HepG2 (cell line): Measurements from ENCODE around the gene ASXL1. TPM values are rescaled to one million over a fixed set of nuclear protein-coding genes. Genes with fewer than 3 reads are reported as not detected.

Experiments used
- AGO2 ChIP-seq: fragments of 200-400 bp; formaldehyde crosslinking; optimal IDR thresholded peaks from 2 replicates; pipeline ENCODE3; 2017; ENCODE audit warnings: mild to moderate bottlenecking, low read depth, low read length, moderate library complexity
- AKAP8 ChIP-seq: sonication (generic); formaldehyde crosslinking; IDR thresholded peaks from 2 replicates; pipeline ENCODE4 v1.5.1; 2020; ENCODE audit warnings: mild to moderate bottlenecking, missing genetic modification reagents
- ARHGAP35 ChIP-seq: sonication (generic); formaldehyde crosslinking; IDR thresholded peaks from 2 replicates; pipeline ENCODE4 v1.9.0; 2022; ENCODE audit warnings: mild to moderate bottlenecking, inconsistent platforms, moderate library complexity, missing genetic modification reagents, borderline replicate concordance
- CSRNP2 ChIP-seq: sonication (generic); formaldehyde crosslinking; conservative IDR thresholded peaks from 2 replicates; pipeline ENCODE4 v1.8.0; 2022; ENCODE audit warnings: low read depth, missing genetic modification reagents
- EEA1 ChIP-seq: sonication (generic); formaldehyde crosslinking; IDR thresholded peaks from 2 replicates; pipeline ENCODE4 v1.5.1; 2020; ENCODE audit warnings: mild to moderate bottlenecking, missing genetic modification reagents, borderline replicate concordance
- GABPB1 ChIP-seq: IDR thresholded peaks from 2 replicates; pipeline ENCODE4 v1.6.1; 2016; ENCODE audit warnings: mild to moderate bottlenecking, missing genetic modification reagents, moderate library complexity, missing compliant biosample characterization
- GRHL1 ChIP-seq: sonication (generic); formaldehyde crosslinking; conservative IDR thresholded peaks from 2 replicates; pipeline ENCODE4 v1.8.0; 2022; ENCODE audit warnings: missing genetic modification reagents
- HNRNPL ChIP-seq: fragments of 200-400 bp; formaldehyde crosslinking; IDR thresholded peaks from 2 replicates; pipeline ENCODE4 v1.6.1; 2017; ENCODE audit warnings: mild to moderate bottlenecking, low read depth, low read length
- RARA ChIP-seq: IDR thresholded peaks from 2 replicates; pipeline ENCODE4 v1.6.1; 2016; ENCODE audit warnings: missing genetic modification reagents, missing compliant biosample characterization
- RBFOX2 ChIP-seq: fragments of 200-400 bp; formaldehyde crosslinking; IDR thresholded peaks from 2 replicates; pipeline ENCODE4 v1.6.1; 2017; ENCODE audit warnings: low read depth, mild to moderate bottlenecking, low read length
- RBM22 ChIP-seq: fragments of 200-400 bp; formaldehyde crosslinking; optimal IDR thresholded peaks from 2 replicates; pipeline ENCODE3; 2017; ENCODE audit warnings: mild to moderate bottlenecking, low read length, moderate library complexity
- RXRA ChIP-seq: sonication (generic); formaldehyde crosslinking; IDR thresholded peaks from 2 replicates; pipeline ENCODE4 v1.5.1; 2020; ENCODE audit warnings: missing genetic modification reagents
- SP4 ChIP-seq: sonication (generic); formaldehyde crosslinking; IDR thresholded peaks from 2 replicates; pipeline ENCODE4 v1.8.1; 2023; ENCODE audit warnings: mild to moderate bottlenecking, missing genetic modification reagents
- ZBTB10 ChIP-seq: sonication (generic); formaldehyde crosslinking; IDR thresholded peaks from 2 replicates; pipeline ENCODE4 v1.4.0; 2020; ENCODE audit warnings: missing genetic modification reagents, borderline replicate concordance
- ZBTB33 ChIP-seq: sonication (generic); formaldehyde crosslinking; IDR thresholded peaks from 2 replicates; pipeline ENCODE4 v1.4.0; 2020; ENCODE audit warnings: missing genetic modification reagents
- ZBTB7A ChIP-seq: sonication (generic); formaldehyde crosslinking; IDR thresholded peaks from 2 replicates; pipeline ENCODE4 v1.8.0; 2022; ENCODE audit warnings: mild to moderate bottlenecking, missing genetic modification reagents
- ZNF205 ChIP-seq: IDR thresholded peaks from 2 replicates; pipeline ENCODE4 v1.6.1; 2018; ENCODE audit warnings: missing biosample characterization, missing genetic modification reagents
- ZNF530 ChIP-seq: sonication (generic); formaldehyde crosslinking; IDR thresholded peaks from 2 replicates; pipeline ENCODE4 v1.5.0; 2020; ENCODE audit warnings: low read depth, mild to moderate bottlenecking, missing genetic modification reagents
- ZNF629 ChIP-seq: sonication (generic); formaldehyde crosslinking; conservative IDR thresholded peaks from 2 replicates; pipeline ENCODE4 v1.5.0; 2020; ENCODE audit warnings: missing genetic modification reagents
- ZNF788 ChIP-seq: sonication (generic); formaldehyde crosslinking; IDR thresholded peaks from 2 replicates; pipeline ENCODE4 v1.5.0; 2020; ENCODE audit warnings: mild to moderate bottlenecking, missing genetic modification reagents, borderline replicate concordance
- ZSCAN21 ChIP-seq: sonication (generic); formaldehyde crosslinking; IDR thresholded peaks from 2 replicates; pipeline ENCODE4 v1.8.0; 2022; ENCODE audit warnings: mild to moderate bottlenecking, missing genetic modification reagents, moderate library complexity, borderline replicate concordance
- polyA plus RNA-seq, 8 experiments: library from polyadenylated mRNA; depleted of rRNA in 3 of 8; stranded (reverse) in 7 of 8; unstranded in 1 of 8; fragments of >200 nt; fragmentation: Illumina TruSeq in 4 of 8; extraction: Trizol in 4 of 8; gene quantifications; 2 replicates each; pipeline versions ENCODE4 v1.2.1 to v1.2.3, GENCODE V29; 2011 to 2016; ENCODE audit warnings: low read depth in 4 of 8, missing spikeins in 1 of 8, mixed read lengths in 1 of 8; ENCODE audit not compliant: insufficient read depth in 1 of 8
- total RNA-seq, 5 experiments: library from RNA; depleted of rRNA; stranded (reverse); fragments of >200 nt; fragmentation: Illumina TruSeq; extraction: Trizol; gene quantifications; 2 replicates each; pipeline ENCODE4 v1.2.3, GENCODE V29; 2016; ENCODE audit warnings: low read depth in 1 of 5

ASXL1 gene
- total and polyA plus RNA-seq, 2 of the 13 experiments (the other 11 are each of a cell fraction or from before 2014, with no cell fraction given), result 62.1 to 74.8 TPM

GRCh38 chr20:32463642-32464400 lies 105.7 kb downstream of the ASXL1 start (continued):
- TF ChIP-seq GRHL1 (CRISPR knock-in tag) (no peak), CSRNP2 (no peak), ZNF629 (CRISPR knock-in tag) (0 out of 2 replicates have a peak, but pooled peaks have one; percentile 18), ZNF205 (no peak), ZBTB33 (CRISPR knock-in tag) (peak; percentile 44), HNRNPL (peak; percentile 94), GABPB1 (CRISPR knock-in tag) (0 out of 2 replicates have a peak, but pooled peaks have one; percentile 6), ZSCAN21 (CRISPR knock-in tag) (0 out of 2 replicates have a peak, but pooled peaks have one; percentile 23), SP4 (CRISPR knock-in tag) (peak; percentile 38; the same call in 1 of the 2 replicates), AKAP8 (CRISPR knock-in tag) (0 out of 2 replicates have a peak, but pooled peaks have one; percentile 15), ARHGAP35 (CRISPR knock-in tag) (no peak), ZBTB10 (peak; percentile 24; the same call in 1 of the 2 replicates), ZNF788 (CRISPR knock-in tag) (0 out of 2 replicates have a peak, but pooled peaks have one; percentile 36), EEA1 (no peak), AGO2 (peak; percentile 91), RARA (CRISPR knock-in tag) (peak; percentile 55), RBM22 (peak; percentile 77), RXRA (peak; percentile 39; the same call in 1 of the 2 replicates), ZBTB7A (CRISPR knock-in tag) (0 out of 2 replicates have a peak, but pooled peaks have one; percentile 34), ZNF530 (CRISPR knock-in tag) (no peak), RBFOX2 (peak; percentile 59)
